Measurements from ENCODE around the gene IGFL4. TPM values are rescaled to one million over a fixed set of nuclear protein-coding genes. Genes with fewer than 3 reads are reported as not detected.

The IGFL4 gene
- polyA plus RNA-seq, 5 donors: 0.40 to 1.0 (median 0.58) TPM

DNA sequence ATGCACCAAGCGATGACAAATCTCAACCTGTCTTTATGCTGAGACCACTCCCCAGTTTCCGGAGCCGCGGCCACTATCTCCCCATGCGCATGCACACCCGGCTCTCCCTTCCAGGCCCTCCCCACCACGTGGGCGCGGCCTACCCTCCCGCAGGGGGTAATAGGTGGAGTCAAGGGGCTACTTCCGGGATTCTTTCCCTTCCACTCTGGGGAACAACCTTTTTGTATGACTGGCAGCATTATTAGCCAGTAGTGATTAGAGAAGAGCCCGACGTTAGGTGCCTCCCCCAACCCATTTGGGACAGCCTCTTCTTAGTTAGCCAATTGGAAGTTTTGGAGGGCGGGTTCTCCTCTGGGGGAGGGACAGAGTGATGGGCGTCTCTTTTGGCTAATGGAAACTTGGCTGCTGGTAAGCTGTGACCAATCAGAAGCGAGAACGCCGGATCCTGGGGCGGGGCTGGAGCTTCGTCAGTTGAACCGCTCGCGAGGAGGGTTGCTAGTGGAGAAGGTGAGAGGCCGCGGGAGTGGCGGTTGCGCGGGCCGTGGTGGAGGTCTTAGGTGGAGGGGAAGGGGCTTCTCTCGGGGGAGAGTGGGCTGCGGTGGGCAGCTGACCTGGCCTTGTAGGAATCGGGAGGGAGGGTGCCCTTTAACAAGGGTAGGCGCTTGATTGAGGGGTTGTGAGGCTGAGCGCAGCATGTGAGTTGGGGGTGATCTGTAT lies 45.6 kb downstream of the IGFL4 start, which contains the start of gene CCDC61:
Gene CCDC61 (plus strand): TSS at position 470 of the 717 bp plus-strand sequence. CDS start 7,552 bp downstream, outside the sequence.
- peak; percentile 98 to 99 for DNase-seq

- no peak for DNase-seq
These were observed 46.3 kb downstream of the IGFL4 start for GRCh38 chr19:45994456-45994997.

DNA sequence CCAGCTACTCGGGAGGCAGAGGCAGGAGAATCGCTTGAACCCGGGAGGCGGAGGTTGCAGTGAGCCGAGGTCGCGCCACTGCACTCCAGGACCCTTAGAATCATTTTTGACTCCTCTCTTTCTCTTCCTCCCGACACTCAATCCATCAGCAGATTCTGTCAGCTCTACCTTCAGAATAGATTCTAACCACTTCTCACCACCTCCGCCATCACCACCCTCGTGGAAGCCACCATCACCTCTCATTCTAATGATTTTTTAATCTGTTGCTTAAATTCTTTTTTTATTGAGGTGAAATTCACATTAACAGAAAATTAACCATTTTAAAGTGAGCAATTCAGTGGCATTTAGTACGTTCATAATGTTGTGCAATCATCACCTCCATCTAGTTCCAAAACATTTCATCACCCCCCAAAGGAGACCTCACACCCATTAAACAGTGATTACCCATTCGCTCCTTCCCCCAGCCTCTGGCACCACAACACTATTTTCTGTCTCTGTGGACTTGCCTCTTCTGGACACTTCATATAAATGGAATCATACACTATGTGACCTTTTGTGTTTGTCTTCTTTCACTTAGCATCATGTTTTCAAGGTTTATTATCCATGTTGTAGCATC lies 50.6 kb downstream of the IGFL4 start:
- no peak for DNase-seq

Other genes starting within 250 kb of the IGFL4 start
- 10 to 100 TPM; 23.6 to 45.4 (median 34.3) TPM for gene DMWD, start 248.2 kb downstream of the IGFL4 start, polyA plus RNA-seq (ENCODE audit: insufficient read depth in 1 of 5, insufficient read length in 5 of 5, low replicate concordance in 1 of 5)
- gene RSPH6A, start 225.7 kb downstream of the IGFL4 start, polyA plus RNA-seq (ENCODE audit: insufficient read depth in 1 of 5, insufficient read length in 5 of 5, low replicate concordance in 1 of 5): under 1 TPM in 1 of 5 donors, not detected in 4; 0.08 TPM
- gene SYMPK, start 177.9 kb downstream of the IGFL4 start, polyA plus RNA-seq (ENCODE audit: insufficient read depth in 1 of 5, insufficient read length in 5 of 5, low replicate concordance in 1 of 5): 10 to 100 TPM; 50.6 to 73.7 (median 64.0) TPM
- gene FOXA3, start 176.7 kb downstream of the IGFL4 start, polyA plus RNA-seq (ENCODE audit: insufficient read depth in 1 of 5, insufficient read length in 5 of 5, low replicate concordance in 1 of 5): 1 to 10 TPM; 1.2 to 3.3 (median 1.6) TPM
- gene IRF2BP1, start 154.9 kb downstream of the IGFL4 start, polyA plus RNA-seq (ENCODE audit: insufficient read depth in 1 of 5, insufficient read length in 5 of 5, low replicate concordance in 1 of 5): 10 to 100 TPM; 12.1 to 33.4 (median 15.8) TPM
- 1 to 10 TPM; 3.6 to 7.5 (median 5.0) TPM for gene MYPOP, start 138.4 kb downstream of the IGFL4 start, polyA plus RNA-seq (ENCODE audit: insufficient read depth in 1 of 5, insufficient read length in 5 of 5, low replicate concordance in 1 of 5)
- gene NANOS2, start 126.2 kb downstream of the IGFL4 start, polyA plus RNA-seq (ENCODE audit: insufficient read depth in 1 of 5, insufficient read length in 5 of 5, low replicate concordance in 1 of 5): not detected
- gene NOVA2, start 67.1 kb downstream of the IGFL4 start, polyA plus RNA-seq (ENCODE audit: insufficient read depth in 1 of 5, insufficient read length in 5 of 5, low replicate concordance in 1 of 5): 10 to 100 TPM in 1 of 5 donors, 1 to 10 TPM in 4; 7.4 to 11.1 (median 9.6) TPM
- 10 to 100 TPM; 11.6 to 15.4 (median 13.4) TPM for gene CCDC61, start 45.5 kb downstream of the IGFL4 start, polyA plus RNA-seq (ENCODE audit: insufficient read depth in 1 of 5, insufficient read length in 5 of 5, low replicate concordance in 1 of 5)
- gene PGLYRP1, start 17.9 kb downstream of the IGFL4 start, polyA plus RNA-seq (ENCODE audit: insufficient read depth in 1 of 5, insufficient read length in 5 of 5, low replicate concordance in 1 of 5): 1 to 10 TPM in 1 of 5 donors, under 1 TPM in 3, not detected in 1; 0.48 to 1.1 (median 0.84) TPM
- gene IGFL3, start 83.7 kb upstream of the IGFL4 start, polyA plus RNA-seq (ENCODE audit: insufficient read depth in 1 of 5, insufficient read length in 5 of 5, low replicate concordance in 1 of 5): not detected
- 1 to 10 TPM in 3 of 5 donors, under 1 TPM in 2; 0.58 to 1.3 (median 1.0) TPM for gene IGFL2, start 107.2 kb upstream of the IGFL4 start, polyA plus RNA-seq (ENCODE audit: insufficient read depth in 1 of 5, insufficient read length in 5 of 5, low replicate concordance in 1 of 5)
- not detected for gene IGFL1, start 188.7 kb upstream of the IGFL4 start, polyA plus RNA-seq (ENCODE audit: insufficient read depth in 1 of 5, insufficient read length in 5 of 5, low replicate concordance in 1 of 5)